NB4 (cell line): Measurements from ENCODE around the gene PLA2G6.

Experiments
- DNase-seq: peaks from one replicate; pipeline ENCODE4 v3.0.0; 2010; ENCODE audit warnings: low read depth
- H3K4me3 ChIP-seq: one replicate; pipeline ENCODE4 v1.5.1; 2011; ENCODE audit warnings: mild to moderate bottlenecking, low read depth, low read length, moderate library complexity
- CTCF ChIP-seq: IDR thresholded peaks from one replicate; pipeline ENCODE4 v1.5.1; 2012; ENCODE audit warnings: low read depth, low read length
- MAX ChIP-seq: IDR thresholded peaks from 2 replicates; pipeline ENCODE4 v1.6.1; 2011; ENCODE audit warnings: low read depth, low read length
- MYC ChIP-seq: IDR thresholded peaks from 2 replicates; pipeline ENCODE4 v1.6.1; 2011; ENCODE audit warnings: low read depth, low read length
- POLR2A ChIP-seq: IDR thresholded peaks from 2 replicates; pipeline ENCODE4 v1.6.1; 2011; ENCODE audit warnings: mild to moderate bottlenecking; ENCODE audit not compliant: insufficient read length; ENCODE audit errors: extremely low read depth

The PLA2G6 gene

GRCh38 chr22:38073150-38074130 lies 108.2 kb downstream of the PLA2G6 start:
- H3K4me3 ChIP-seq = no peak overlapping the region
- no peak for DNase-seq
- TF ChIP-seq MAX = no peak
- TF ChIP-seq CTCF = no peak
- no peak for TF ChIP-seq MYC
- no peak for TF ChIP-seq POLR2A

GRCh38 chr22:38072322-38073149 lies 109.1 kb downstream of the PLA2G6 start:
- TF ChIP-seq MAX (no peak), MYC (no peak), CTCF (no peak), POLR2A (no peak)
- no peak for DNase-seq
- no peak overlapping the region for H3K4me3 ChIP-seq

- DNase-seq = no peak
- H3K4me3 ChIP-seq = no peak overlapping the region
- TF ChIP-seq MAX = no peak
- TF ChIP-seq POLR2A = no peak
- TF ChIP-seq MYC = no peak
- TF ChIP-seq CTCF = no peak
These were observed 110.0 kb downstream of the PLA2G6 start for GRCh38 chr22:38071421-38072321.

GRCh38 chr22:38070250-38070921 lies 111.2 kb downstream of the PLA2G6 start:
- TF ChIP-seq POLR2A (no peak), CTCF (no peak), MYC (no peak), MAX (no peak)
- no peak for DNase-seq
- H3K4me3 ChIP-seq = no peak overlapping the region
